ENCODE data around the gene PROSER3.

DNA sequence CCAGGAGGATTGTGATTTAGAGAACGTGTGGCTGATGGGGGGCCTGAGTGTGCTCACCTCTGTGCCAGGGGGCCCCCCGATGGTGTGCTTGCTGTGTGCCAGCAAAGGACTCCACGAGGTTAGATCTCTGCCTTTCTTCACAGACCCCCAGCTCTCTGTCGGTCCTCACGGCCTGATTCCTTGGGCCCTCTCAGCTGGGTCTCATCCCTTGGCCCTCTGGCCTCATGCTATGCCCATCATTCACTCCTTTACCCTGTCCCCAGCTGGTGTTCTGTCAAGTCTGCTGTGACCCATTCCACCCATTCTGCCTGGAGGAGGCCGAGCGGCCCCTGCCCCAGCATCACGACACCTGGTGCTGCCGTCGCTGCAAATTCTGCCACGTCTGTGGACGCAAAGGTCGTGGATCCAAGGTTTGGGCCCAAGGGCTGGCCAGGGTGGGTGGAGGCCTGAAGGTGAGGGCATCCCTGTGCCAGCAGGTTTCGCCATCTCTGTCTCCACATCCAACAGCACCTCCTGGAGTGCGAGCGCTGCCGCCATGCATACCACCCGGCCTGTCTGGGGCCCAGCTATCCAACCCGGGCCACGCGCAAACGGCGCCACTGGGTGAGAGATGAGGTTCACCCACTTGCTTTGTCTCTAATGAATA, 32.6 kb upstream of the PROSER3 start:
- TF ChIP-seq POLR2AphosphoS5 (IDR thresholded peaks at IDR 0.05; ENCODE audit: low read depth) (no peak), EZH2phosphoT487 (IDR thresholded peaks at IDR 0.05; ENCODE audit: unreplicated experiment) (no peak), JUNB (IDR thresholded peaks at IDR 0.05; ENCODE audit: unreplicated experiment) (no peak), NANOG (IDR thresholded peaks at IDR 0.05; ENCODE audit: borderline replicate concordance) (no peak), EZH2 (IDR thresholded peaks at IDR 0.05; ENCODE audit: low read depth, unreplicated experiment) (no peak), CREB1 (CRISPR knock-in tag; IDR thresholded peaks at IDR 0.05; ENCODE audit: low read depth) (no peak)
- TF ChIP-seq, protein P1, sequence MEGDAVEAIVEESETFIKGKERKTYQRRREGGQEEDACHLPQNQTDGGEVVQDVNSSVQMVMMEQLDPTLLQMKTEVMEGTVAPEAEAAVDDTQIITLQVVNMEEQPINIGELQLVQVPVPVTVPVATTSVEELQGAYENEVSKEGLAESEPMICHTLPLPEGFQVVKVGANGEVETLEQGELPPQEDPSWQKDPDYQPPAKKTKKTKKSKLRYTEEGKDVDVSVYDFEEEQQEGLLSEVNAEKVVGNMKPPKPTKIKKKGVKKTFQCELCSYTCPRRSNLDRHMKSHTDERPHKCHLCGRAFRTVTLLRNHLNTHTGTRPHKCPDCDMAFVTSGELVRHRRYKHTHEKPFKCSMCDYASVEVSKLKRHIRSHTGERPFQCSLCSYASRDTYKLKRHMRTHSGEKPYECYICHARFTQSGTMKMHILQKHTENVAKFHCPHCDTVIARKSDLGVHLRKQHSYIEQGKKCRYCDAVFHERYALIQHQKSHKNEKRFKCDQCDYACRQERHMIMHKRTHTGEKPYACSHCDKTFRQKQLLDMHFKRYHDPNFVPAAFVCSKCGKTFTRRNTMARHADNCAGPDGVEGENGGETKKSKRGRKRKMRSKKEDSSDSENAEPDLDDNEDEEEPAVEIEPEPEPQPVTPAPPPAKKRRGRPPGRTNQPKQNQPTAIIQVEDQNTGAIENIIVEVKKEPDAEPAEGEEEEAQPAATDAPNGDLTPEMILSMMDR (conservative IDR thresholded peaks at IDR 0.05; ENCODE audit: low read depth in 2 of 2) = no peak
- TF ChIP-seq, protein P2, sequence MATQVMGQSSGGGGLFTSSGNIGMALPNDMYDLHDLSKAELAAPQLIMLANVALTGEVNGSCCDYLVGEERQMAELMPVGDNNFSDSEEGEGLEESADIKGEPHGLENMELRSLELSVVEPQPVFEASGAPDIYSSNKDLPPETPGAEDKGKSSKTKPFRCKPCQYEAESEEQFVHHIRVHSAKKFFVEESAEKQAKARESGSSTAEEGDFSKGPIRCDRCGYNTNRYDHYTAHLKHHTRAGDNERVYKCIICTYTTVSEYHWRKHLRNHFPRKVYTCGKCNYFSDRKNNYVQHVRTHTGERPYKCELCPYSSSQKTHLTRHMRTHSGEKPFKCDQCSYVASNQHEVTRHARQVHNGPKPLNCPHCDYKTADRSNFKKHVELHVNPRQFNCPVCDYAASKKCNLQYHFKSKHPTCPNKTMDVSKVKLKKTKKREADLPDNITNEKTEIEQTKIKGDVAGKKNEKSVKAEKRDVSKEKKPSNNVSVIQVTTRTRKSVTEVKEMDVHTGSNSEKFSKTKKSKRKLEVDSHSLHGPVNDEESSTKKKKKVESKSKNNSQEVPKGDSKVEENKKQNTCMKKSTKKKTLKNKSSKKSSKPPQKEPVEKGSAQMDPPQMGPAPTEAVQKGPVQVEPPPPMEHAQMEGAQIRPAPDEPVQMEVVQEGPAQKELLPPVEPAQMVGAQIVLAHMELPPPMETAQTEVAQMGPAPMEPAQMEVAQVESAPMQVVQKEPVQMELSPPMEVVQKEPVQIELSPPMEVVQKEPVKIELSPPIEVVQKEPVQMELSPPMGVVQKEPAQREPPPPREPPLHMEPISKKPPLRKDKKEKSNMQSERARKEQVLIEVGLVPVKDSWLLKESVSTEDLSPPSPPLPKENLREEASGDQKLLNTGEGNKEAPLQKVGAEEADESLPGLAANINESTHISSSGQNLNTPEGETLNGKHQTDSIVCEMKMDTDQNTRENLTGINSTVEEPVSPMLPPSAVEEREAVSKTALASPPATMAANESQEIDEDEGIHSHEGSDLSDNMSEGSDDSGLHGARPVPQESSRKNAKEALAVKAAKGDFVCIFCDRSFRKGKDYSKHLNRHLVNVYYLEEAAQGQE (IDR thresholded peaks at IDR 0.05; ENCODE audit: unreplicated experiment) = no peak
- TF ChIP-seq, protein P3, sequence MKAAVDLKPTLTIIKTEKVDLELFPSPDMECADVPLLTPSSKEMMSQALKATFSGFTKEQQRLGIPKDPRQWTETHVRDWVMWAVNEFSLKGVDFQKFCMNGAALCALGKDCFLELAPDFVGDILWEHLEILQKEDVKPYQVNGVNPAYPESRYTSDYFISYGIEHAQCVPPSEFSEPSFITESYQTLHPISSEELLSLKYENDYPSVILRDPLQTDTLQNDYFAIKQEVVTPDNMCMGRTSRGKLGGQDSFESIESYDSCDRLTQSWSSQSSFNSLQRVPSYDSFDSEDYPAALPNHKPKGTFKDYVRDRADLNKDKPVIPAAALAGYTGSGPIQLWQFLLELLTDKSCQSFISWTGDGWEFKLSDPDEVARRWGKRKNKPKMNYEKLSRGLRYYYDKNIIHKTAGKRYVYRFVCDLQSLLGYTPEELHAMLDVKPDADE (IDR thresholded peaks at IDR 0.05) = no peak

Measured in GM23338 (cell line).